HFF-Myc (cell line): ENCODE results near the gene TMEM144.

Experiments used
- DNase-seq: peaks from one replicate; pipeline ENCODE4 v3.0.0-alpha.2; 2011; ENCODE audit warnings: low read depth; ENCODE audit errors: extremely low read depth
- H3K4me3 ChIP-seq: replicated peaks from 2 replicates; pipeline ENCODE4 v1.5.1; 2011; ENCODE audit warnings: low read depth, mild to moderate bottlenecking, control low read depth, low read length
- CTCF ChIP-seq: IDR thresholded peaks from 2 replicates; pipeline ENCODE4 v1.5.1; 2012; ENCODE audit warnings: mild to moderate bottlenecking, low read depth, low read length, control low read depth; ENCODE audit errors: missing control alignments

The TMEM144 gene

GRCh38 chr4:158209825-158210807 is at the start of gene TMEM144:
Gene TMEM144 (plus strand): TSS chr4:158210486. CDS start chr4:158212668, 2,182 bp downstream.
- peak within 1 kb of the TSS; percentile 32 for H3K4me3 ChIP-seq

DNA sequence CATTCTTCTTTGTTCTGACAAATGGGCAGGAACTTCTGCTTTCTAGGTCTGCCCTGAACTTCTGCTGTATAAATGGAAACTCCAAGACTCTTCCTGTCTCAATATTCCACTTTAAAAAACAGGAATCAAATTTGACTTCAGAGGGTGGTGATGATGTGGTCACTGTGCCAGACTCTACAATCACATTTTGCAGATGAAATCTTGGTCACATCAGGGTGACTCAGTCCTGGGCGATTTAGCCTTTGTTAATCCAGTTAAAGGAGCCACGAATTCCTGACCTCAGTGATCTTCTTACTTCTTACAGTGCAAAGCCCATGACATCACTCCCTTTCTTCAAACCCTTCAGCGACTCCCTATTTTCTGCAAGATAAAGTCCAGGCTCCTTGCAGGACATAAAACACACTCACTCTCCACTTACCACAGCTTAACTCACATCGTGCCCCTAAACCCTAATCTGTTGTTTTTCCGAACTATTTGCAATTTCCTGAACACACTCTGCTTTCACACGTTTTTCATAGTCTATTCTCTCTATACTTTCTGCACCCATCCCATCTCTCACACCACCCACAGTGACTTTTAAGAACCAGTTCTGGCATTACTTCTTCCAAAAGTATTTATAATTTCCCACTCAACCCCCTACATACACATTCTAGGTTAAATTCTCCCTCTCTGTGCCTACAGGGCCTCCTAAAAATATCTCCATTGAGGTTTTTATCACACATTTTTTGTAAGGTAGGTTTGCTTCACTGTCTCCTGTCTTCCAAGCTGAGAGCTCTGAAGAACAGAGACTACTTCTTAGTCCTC is 48.5 kb upstream of the TMEM144 start:
- no peak for TF ChIP-seq CTCF
- DNase-seq = no peak
- no peak overlapping the region for H3K4me3 ChIP-seq

More at GRCh38 chr4:158209825-158210807, at the start of gene TMEM144:
- DNase-seq = peak; percentile 39
- no peak for TF ChIP-seq CTCF

GRCh38 chr4:158162631-158163030 is 47.7 kb upstream of the TMEM144 start:
- no peak for TF ChIP-seq CTCF
- no peak for DNase-seq
- no peak overlapping the region for H3K4me3 ChIP-seq

DNA sequence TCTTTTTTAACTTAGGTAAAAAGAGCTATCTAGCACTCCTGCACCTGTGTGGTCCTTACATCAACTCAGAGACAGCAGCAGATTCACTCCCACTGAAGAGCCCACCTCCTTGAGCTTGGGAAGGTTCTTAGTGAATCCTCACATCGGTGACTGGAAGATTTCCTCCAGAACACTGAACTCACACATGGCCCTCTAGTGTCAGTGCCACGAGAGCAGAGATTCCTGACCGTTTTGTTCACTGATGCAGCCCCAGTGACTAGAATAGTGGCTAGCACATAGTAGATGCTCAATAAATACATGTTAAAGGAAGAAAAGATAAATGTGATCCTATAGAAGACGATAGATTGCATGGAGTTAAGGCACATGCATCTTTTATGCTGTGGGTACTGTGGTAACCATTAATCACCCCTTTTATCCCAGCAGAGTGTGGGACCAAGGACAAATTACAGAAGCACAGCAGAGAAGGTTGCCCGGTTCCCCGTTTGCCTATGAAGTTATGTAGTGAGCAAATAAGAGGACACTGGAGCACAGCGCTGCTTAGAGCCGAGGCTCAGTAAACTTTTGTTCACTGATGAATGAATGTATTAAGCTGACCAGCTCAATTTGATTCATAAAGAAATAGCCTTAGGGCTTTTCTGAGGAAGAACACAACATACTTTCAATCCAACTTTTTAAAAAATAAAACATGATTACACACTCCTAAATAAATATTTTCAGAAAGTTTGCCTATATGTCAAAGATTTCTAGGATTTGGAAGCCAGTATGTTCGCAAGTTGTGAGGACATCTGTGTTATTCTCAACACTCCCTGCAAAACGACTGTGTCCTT is 46.1 kb upstream of the TMEM144 start:
- no peak for DNase-seq
- H3K4me3 ChIP-seq = no peak overlapping the region
- TF ChIP-seq CTCF = no peak

- H3K4me3 ChIP-seq = no peak overlapping the region
- TF ChIP-seq CTCF = no peak
- DNase-seq = no peak
Measured at GRCh38 chr4:158164768-158165213, 45.5 kb upstream of the TMEM144 start.

DNA sequence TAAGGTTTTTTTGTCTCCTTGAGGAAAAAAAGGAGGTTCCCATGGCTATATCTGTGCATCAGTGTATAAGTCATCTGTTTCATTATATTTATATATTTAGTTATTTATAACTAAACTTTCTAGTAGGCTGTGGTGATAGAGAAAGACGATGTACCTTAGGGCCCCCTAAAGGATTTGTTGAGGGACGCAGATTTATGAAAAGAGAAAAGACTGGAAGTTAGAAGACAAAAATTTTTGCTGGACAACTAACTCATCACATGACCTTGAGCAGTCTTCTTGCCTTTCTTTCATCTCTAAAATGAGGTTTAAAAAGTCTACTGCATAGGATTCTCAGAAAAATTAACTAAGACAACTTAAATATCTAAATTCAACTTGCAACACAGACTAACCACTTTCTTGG is 43.6 kb upstream of the TMEM144 start:
- no peak for DNase-seq
- H3K4me3 ChIP-seq = no peak overlapping the region
- TF ChIP-seq CTCF = no peak
